OCI-LY7 (cell line): ENCODE data around the gene OR10A6.

ENCODE experiments used
- CTCF ChIP-seq: fragments of 200-600 bp; sonication (generic); conservative IDR thresholded peaks from 2 replicates; pipeline ENCODE4 v1.5.1; 2014; ENCODE audit warnings: mild to moderate bottlenecking, antibody characterized with exemption, low read length, moderate library complexity, mixed read lengths
- EZH2phosphoT487 ChIP-seq: fragments of 200-600 bp; sonication (generic); IDR thresholded peaks from 2 replicates; pipeline ENCODE4 v1.6.1; 2018; ENCODE audit warnings: low read depth, borderline replicate concordance, mild to moderate bottlenecking, mixed run types, antibody characterized with exemption, low read length, moderate library complexity, mixed read lengths

GRCh38 chr11:7941608-7942007, 10.5 kb upstream of the OR10A6 start, which contains the start of gene OR10A3:
- no peak for TF ChIP-seq CTCF
- TF ChIP-seq EZH2phosphoT487: no peak
